Activated naive CD8-positive, alpha-beta T cell (primary cell): Measurements from ENCODE around the gene LCNL1.

Experiments used
- H3K27ac Mint-ChIP-seq: one replicate; pipeline ENCODE4 v1.8.0; 2021; ENCODE audit warnings: mixed read lengths
- H3K27me3 Mint-ChIP-seq: one replicate; pipeline ENCODE4 v1.8.0; 2021; ENCODE audit warnings: mixed read lengths
- H3K36me3 Mint-ChIP-seq: one replicate; pipeline ENCODE4 v1.8.0; 2021; ENCODE audit warnings: mixed read lengths
- H3K4me1 Mint-ChIP-seq: one replicate; pipeline ENCODE4 v1.8.0; 2021; ENCODE audit warnings: low read depth, mixed read lengths
- H3K4me3 Mint-ChIP-seq: one replicate; pipeline ENCODE4 v1.8.0; 2021; ENCODE audit warnings: mild to moderate bottlenecking, mixed read lengths
- H3K9me3 Mint-ChIP-seq: one replicate; pipeline ENCODE4 v1.8.0; 2021; ENCODE audit warnings: low read depth, mixed read lengths

The LCNL1 gene

GRCh38 chr9:136952876-136953770, 29.7 kb upstream of the LCNL1 start:
- Mint-ChIP-seq H3K4me3 (no peak overlapping the region), H3K27me3 (no peaks in the 10 kb centered on the region), H3K27ac (no peak overlapping the region), H3K4me1 (peaks cover under 1% of the 10 kb centered on the region), H3K9me3 (no peaks in the 10 kb centered on the region), H3K36me3 (no peaks in the 10 kb centered on the region)

GRCh38 chr9:136953771-136954269, 29.0 kb upstream of the LCNL1 start:
- Mint-ChIP-seq H3K4me3 (no peak overlapping the region), H3K9me3 (no peaks in the 10 kb centered on the region), H3K36me3 (no peaks in the 10 kb centered on the region), H3K27ac (no peak overlapping the region), H3K27me3 (no peaks in the 10 kb centered on the region), H3K4me1 (no peaks in the 10 kb centered on the region)

- Mint-ChIP-seq H3K9me3 (no peaks in the 10 kb centered on the region), H3K27ac (no peak overlapping the region), H3K4me3 (no peak overlapping the region), H3K36me3 (no peaks in the 10 kb centered on the region), H3K27me3 (no peaks in the 10 kb centered on the region), H3K4me1 (peaks cover 2% of the 10 kb centered on the region)
Observed at GRCh38 chr9:136954270-136955083, 28.3 kb upstream of the LCNL1 start.

GRCh38 chr9:136955202-136955942, 27.4 kb upstream of the LCNL1 start:
- no peak overlapping the region for H3K27ac Mint-ChIP-seq
- no peaks in the 10 kb centered on the region for H3K27me3 Mint-ChIP-seq
- H3K4me3 Mint-ChIP-seq, result no peak overlapping the region
- H3K36me3 Mint-ChIP-seq, result no peaks in the 10 kb centered on the region
- no peaks in the 10 kb centered on the region for H3K9me3 Mint-ChIP-seq
- peaks cover 8% of the 10 kb centered on the region for H3K4me1 Mint-ChIP-seq

- H3K9me3 Mint-ChIP-seq, result no peaks in the 10 kb centered on the region
- peaks cover 12% of the 10 kb centered on the region for H3K4me1 Mint-ChIP-seq
- no peak overlapping the region for H3K27ac Mint-ChIP-seq
- no peaks in the 10 kb centered on the region for H3K36me3 Mint-ChIP-seq
- no peaks in the 10 kb centered on the region for H3K27me3 Mint-ChIP-seq
- no peak overlapping the region for H3K4me3 Mint-ChIP-seq
Observed at GRCh38 chr9:136955943-136956335, 26.9 kb upstream of the LCNL1 start.

- Mint-ChIP-seq H3K27me3 (no peaks in the 10 kb centered on the region), H3K9me3 (no peaks in the 10 kb centered on the region), H3K4me3 (no peak overlapping the region), H3K27ac (no peak overlapping the region), H3K36me3 (no peaks in the 10 kb centered on the region), H3K4me1 (peaks cover 13% of the 10 kb centered on the region)
Observed at GRCh38 chr9:136956604-136957003, 26.2 kb upstream of the LCNL1 start.

- Mint-ChIP-seq H3K4me1 (peaks cover 13% of the 10 kb centered on the region), H3K36me3 (no peaks in the 10 kb centered on the region), H3K27me3 (no peaks in the 10 kb centered on the region), H3K4me3 (no peak overlapping the region), H3K9me3 (no peaks in the 10 kb centered on the region), H3K27ac (no peak overlapping the region)
Observed at GRCh38 chr9:136957461-136957860, 25.3 kb upstream of the LCNL1 start.

- Mint-ChIP-seq H3K9me3 (no peaks in the 10 kb centered on the region), H3K27me3 (no peaks in the 10 kb centered on the region), H3K4me1 (peaks cover 16% of the 10 kb centered on the region), H3K36me3 (no peaks in the 10 kb centered on the region), H3K4me3 (no peak overlapping the region), H3K27ac (no peak overlapping the region)
Observed at GRCh38 chr9:136957901-136958300, 24.9 kb upstream of the LCNL1 start.

GRCh38 chr9:136958473-136958872, 24.3 kb upstream of the LCNL1 start:
- H3K4me1 Mint-ChIP-seq, result peaks cover 19% of the 10 kb centered on the region
- H3K4me3 Mint-ChIP-seq, result no peak overlapping the region
- no peaks in the 10 kb centered on the region for H3K36me3 Mint-ChIP-seq
- no peaks in the 10 kb centered on the region for H3K9me3 Mint-ChIP-seq
- no peaks in the 10 kb centered on the region for H3K27me3 Mint-ChIP-seq
- no peak overlapping the region for H3K27ac Mint-ChIP-seq

- no peak overlapping the region for H3K27ac Mint-ChIP-seq
- no peak overlapping the region for H3K4me3 Mint-ChIP-seq
- H3K9me3 Mint-ChIP-seq, result no peaks in the 10 kb centered on the region
- peaks cover 19% of the 10 kb centered on the region for H3K4me1 Mint-ChIP-seq
- H3K27me3 Mint-ChIP-seq, result no peaks in the 10 kb centered on the region
- H3K36me3 Mint-ChIP-seq, result no peaks in the 10 kb centered on the region
Observed at GRCh38 chr9:136958898-136959850, 23.6 kb upstream of the LCNL1 start.

GRCh38 chr9:136960212-136960937, 22.4 kb upstream of the LCNL1 start:
- Mint-ChIP-seq H3K9me3 (no peaks in the 10 kb centered on the region), H3K27me3 (no peaks in the 10 kb centered on the region), H3K27ac (no peak overlapping the region), H3K4me1 (peaks cover 24% of the 10 kb centered on the region), H3K4me3 (no peak overlapping the region), H3K36me3 (no peaks in the 10 kb centered on the region)

GRCh38 chr9:136960938-136961275, 21.9 kb upstream of the LCNL1 start:
- no peaks in the 10 kb centered on the region for H3K9me3 Mint-ChIP-seq
- H3K27me3 Mint-ChIP-seq, result no peaks in the 10 kb centered on the region
- no peak overlapping the region for H3K4me3 Mint-ChIP-seq
- H3K36me3 Mint-ChIP-seq, result no peaks in the 10 kb centered on the region
- no peak overlapping the region for H3K27ac Mint-ChIP-seq
- H3K4me1 Mint-ChIP-seq, result peaks cover 29% of the 10 kb centered on the region

- Mint-ChIP-seq H3K36me3 (no peaks in the 10 kb centered on the region), H3K4me1 (peaks cover 34% of the 10 kb centered on the region), H3K9me3 (no peaks in the 10 kb centered on the region), H3K27ac (no peak overlapping the region), H3K4me3 (no peak overlapping the region), H3K27me3 (no peaks in the 10 kb centered on the region)
Observed at GRCh38 chr9:136961279-136962065, 21.3 kb upstream of the LCNL1 start.
